Osteoblast (primary cell): Measurements from ENCODE around the gene ARHGAP28. TPM values are rescaled to one million over a fixed set of nuclear protein-coding genes. Genes with fewer than 3 reads are reported as not detected.
A peak's percentile ranks its signal among the peaks of the same experiment; 100 is the strongest.

Experiments
- DNase-seq: peaks from one replicate; pipeline ENCODE4 v3.0.0; 2011; ENCODE audit warnings: low spot score, mixed read lengths; ENCODE audit not compliant: insufficient read length; ENCODE audit errors: missing footprints
- H2AFZ ChIP-seq: 2 replicates; pipeline ENCODE4 v1.6.0; 2011; ENCODE audit warnings: mild to moderate bottlenecking, low read length
- H3K27ac ChIP-seq: 2 replicates; pipeline ENCODE4 v1.5.1; 2011; ENCODE audit warnings: mild to moderate bottlenecking, low read depth, low read length, moderate library complexity
- H3K27me3 ChIP-seq: 2 replicates; pipeline ENCODE4 v1.6.0; 2012; ENCODE audit warnings: mild to moderate bottlenecking, control low read depth, inconsistent platforms, low read length, moderate library complexity; ENCODE audit not compliant: insufficient read depth
- H3K36me3 ChIP-seq: 2 replicates; pipeline ENCODE4 v1.5.1; 2011; ENCODE audit warnings: mild to moderate bottlenecking, low read length, control low read depth, moderate library complexity; ENCODE audit not compliant: insufficient read depth
- H3K4me1 ChIP-seq: 2 replicates; pipeline ENCODE4 v1.5.1; 2011; ENCODE audit warnings: mild to moderate bottlenecking, low read length, control low read depth, moderate library complexity; ENCODE audit not compliant: insufficient read depth
- H3K4me2 ChIP-seq: 2 replicates; pipeline ENCODE4 v1.6.0; 2011; ENCODE audit warnings: mild to moderate bottlenecking, low read length; ENCODE audit not compliant: insufficient read depth
- H3K4me3 ChIP-seq: fragments of 200-600 bp; sonication (generic); 3 replicates; pipeline ENCODE4 v1.5.1; 2012; ENCODE audit warnings: mild to moderate bottlenecking, low read length, inconsistent platforms; ENCODE audit not compliant: insufficient read depth
- H3K79me2 ChIP-seq: 2 replicates; pipeline ENCODE4 v1.6.0; 2012; ENCODE audit warnings: mild to moderate bottlenecking, low read length, control low read depth, inconsistent platforms; ENCODE audit not compliant: insufficient read depth
- H3K9me3 ChIP-seq: 2 replicates; pipeline ENCODE4 v1.5.1; 2011; ENCODE audit warnings: low read depth, low read length, control low read depth
- H4K20me1 ChIP-seq: 2 replicates; pipeline ENCODE4 v1.6.0; 2012; ENCODE audit warnings: mild to moderate bottlenecking, low read length, control low read depth; ENCODE audit not compliant: insufficient read depth
- CTCF ChIP-seq: IDR thresholded peaks from 2 replicates; pipeline ENCODE4 v1.5.1; 2011; ENCODE audit warnings: mild to moderate bottlenecking, low read depth, low read length, moderate library complexity; ENCODE audit errors: extremely low read depth
- total RNA-seq: library from RNA; depleted of rRNA; stranded (reverse); fragments of >200 nt; gene quantifications from 2 replicates; pipeline ENCODE4 v1.2.3, GENCODE V29; 2012

ARHGAP28 gene
- total RNA-seq, 1 donor: 23.9 TPM

DNA sequence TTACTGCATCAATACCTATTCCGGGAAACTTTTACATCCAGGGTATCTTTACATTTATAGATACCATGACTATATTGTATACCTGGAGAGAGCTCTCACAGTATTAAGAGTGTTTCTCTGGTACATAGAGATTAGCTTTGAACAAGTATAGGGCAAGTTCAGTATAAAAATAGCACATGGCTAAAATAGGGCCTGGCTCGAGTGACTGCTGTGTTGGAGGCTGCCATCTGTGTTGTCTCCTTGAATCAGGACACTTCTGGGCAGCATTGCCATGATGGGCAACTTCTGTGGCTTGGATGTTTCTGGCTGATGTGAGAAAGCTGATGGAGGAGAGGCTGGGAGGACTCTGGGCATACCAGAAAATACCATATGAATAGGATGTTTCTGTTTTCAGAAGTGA, 18.7 kb downstream of the ARHGAP28 start:
- Histone ChIP-seq H3K4me2 (no peak overlapping the region), H3K79me2 (no peaks in the 10 kb centered on the region), H2AFZ (no peak overlapping the region), H3K27me3 (no peaks in the 10 kb centered on the region), H3K4me1 (peaks cover 35% of the 10 kb centered on the region), H3K9me3 (no peaks in the 10 kb centered on the region), H3K4me3 (no peak overlapping the region), H4K20me1 (no peaks in the 10 kb centered on the region), H3K36me3 (no peaks in the 10 kb centered on the region), H3K27ac (no peak overlapping the region)
- TF ChIP-seq CTCF: no peak
- DNase-seq: no peak

DNA sequence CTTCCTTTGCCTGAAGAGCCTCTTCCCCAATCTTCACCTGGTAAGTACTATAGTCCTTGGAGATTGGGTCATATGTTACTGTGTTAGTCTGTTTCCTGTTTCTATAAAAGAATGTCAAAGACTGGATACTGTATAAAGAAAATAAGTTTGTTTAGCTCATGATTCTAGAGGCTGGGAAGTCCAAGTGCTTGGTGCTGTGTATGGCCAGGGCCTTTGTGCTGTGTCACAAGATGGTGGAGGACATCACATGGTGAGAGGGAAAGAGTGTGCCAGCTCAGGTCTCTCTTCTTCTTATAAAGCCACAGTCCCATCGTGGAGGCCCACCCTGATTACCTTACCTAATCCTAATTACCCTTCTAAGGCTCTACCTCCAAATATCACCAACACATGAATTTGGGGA, 20.9 kb downstream of the ARHGAP28 start:
- Histone ChIP-seq H3K36me3 (no peaks in the 10 kb centered on the region), H3K9me3 (no peaks in the 10 kb centered on the region), H3K27ac (no peak overlapping the region), H3K4me2 (no peak overlapping the region), H3K27me3 (no peaks in the 10 kb centered on the region), H3K79me2 (no peaks in the 10 kb centered on the region), H4K20me1 (no peaks in the 10 kb centered on the region), H2AFZ (no peak overlapping the region), H3K4me1 (peaks cover 31% of the 10 kb centered on the region), H3K4me3 (no peak overlapping the region)
- TF ChIP-seq CTCF: no peak
- DNase-seq: no peak

GRCh38 chr18:6751222-6751621, 21.7 kb downstream of the ARHGAP28 start:
- Histone ChIP-seq H3K4me1 (peaks cover 30% of the 10 kb centered on the region), H3K9me3 (no peaks in the 10 kb centered on the region), H3K4me3 (no peak overlapping the region), H3K27ac (no peak overlapping the region), H4K20me1 (no peaks in the 10 kb centered on the region), H3K4me2 (no peak overlapping the region), H2AFZ (no peak overlapping the region), H3K36me3 (no peaks in the 10 kb centered on the region), H3K79me2 (no peaks in the 10 kb centered on the region), H3K27me3 (no peaks in the 10 kb centered on the region)
- no peak for TF ChIP-seq CTCF
- DNase-seq: no peak

DNA sequence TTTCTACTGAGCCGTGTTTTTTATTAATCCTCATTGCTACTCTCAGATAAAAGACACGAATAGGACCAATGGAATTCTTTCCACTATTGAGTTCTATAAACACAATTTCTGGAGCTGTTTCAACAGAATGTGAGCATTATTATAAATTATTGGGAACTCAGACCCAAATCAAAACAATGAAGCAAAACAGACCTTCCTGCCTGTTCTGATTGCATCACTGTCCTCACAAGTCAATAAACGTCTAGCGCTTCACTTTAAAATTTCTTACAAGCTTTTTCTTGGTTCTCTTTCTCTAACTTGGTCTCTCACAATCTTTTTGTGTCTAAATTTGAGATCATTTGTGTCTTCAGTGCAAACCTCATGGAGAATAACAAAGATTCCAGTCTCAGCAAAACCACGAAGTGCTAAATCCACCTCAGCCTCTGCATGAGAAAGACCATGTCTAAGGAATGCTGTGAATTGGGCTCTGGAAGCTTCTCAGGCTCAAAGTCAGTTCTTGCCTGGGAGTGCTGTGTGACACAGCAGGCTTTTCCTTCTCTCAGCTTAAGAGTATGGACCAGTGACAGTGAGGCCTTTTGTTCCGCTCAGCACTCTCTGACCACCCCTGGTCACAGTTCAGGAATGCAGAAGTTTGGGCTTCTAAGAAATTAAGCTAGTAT, 22.8 kb downstream of the ARHGAP28 start:
- Histone ChIP-seq H3K36me3 (no peaks in the 10 kb centered on the region), H3K9me3 (no peaks in the 10 kb centered on the region), H3K4me3 (peak overlapping the region; percentile 23), H3K27me3 (no peaks in the 10 kb centered on the region), H4K20me1 (no peaks in the 10 kb centered on the region), H3K79me2 (no peaks in the 10 kb centered on the region), H3K4me1 (peaks cover 19% of the 10 kb centered on the region), H3K27ac (peak overlapping the region; percentile 71), H3K4me2 (peak overlapping the region; percentile 49), H2AFZ (peak overlapping the region; percentile 74)
- peak; percentile 89 for DNase-seq
- no peak for TF ChIP-seq CTCF
